IMR-90 (cell line): Measurements from ENCODE around the gene PRKAG3. TPM values are rescaled to one million over a fixed set of nuclear protein-coding genes. Genes with fewer than 3 reads are reported as not detected.

ENCODE experiments used
- ATAC-seq: fragments of 200-7000 bp; cut with Tn5 transposase; 2 replicates; pipeline ENCODE4 v1.9.1; 2020; ENCODE audit warnings: low read depth, mild to moderate bottlenecking, moderate library complexity
- BruUV-seq: library from RNA; stranded (reverse); fragments of 400-500 nt; replicated peaks from 2 replicates; lab custom pipeline; 2021; lab: Mats Ljungman, UMichigan
- CTCF ChIA-PET: fragments of 300-600 bp; formaldehyde crosslinking; extraction: SDS; loops from one replicate; lab custom pipeline; 2021; ENCODE audit warnings: antibody characterized with exemption; lab: Yijun Ruan, JAX
- POLR2A ChIA-PET: fragments of 300-600 bp; sonication (Branson Sonifier 250); formaldehyde crosslinking; loops from one replicate; lab custom pipeline; 2022; ENCODE audit warnings: antibody characterized with exemption; ENCODE audit not compliant: unreplicated experiment; lab: Charles Lee
- DNase-seq: peaks from one replicate; pipeline ENCODE4 v3.0.0; 2013
- H2AFZ ChIP-seq: replicated peaks from 2 replicates; pipeline ENCODE3; 2013; ENCODE audit warnings: low read length, mild to moderate bottlenecking; ENCODE audit not compliant: poor library complexity
- H2AK5ac ChIP-seq: 2 replicates; pipeline ENCODE4 v1.6.1; 2013; ENCODE audit warnings: low read depth, low read length, inconsistent platforms
- H2AK9ac ChIP-seq: replicated peaks from 2 replicates; pipeline ENCODE3; 2013; ENCODE audit warnings: mild to moderate bottlenecking, low read depth, low read length, moderate library complexity; ENCODE audit not compliant: poor library complexity
- H2BK120ac ChIP-seq: 2 replicates; pipeline ENCODE4 v1.6.1; 2013; ENCODE audit warnings: low read depth, low read length, inconsistent platforms
- H2BK15ac ChIP-seq: 3 replicates; pipeline ENCODE4 v1.6.1; 2013; ENCODE audit warnings: low read depth, low read length, inconsistent platforms
- H2BK20ac ChIP-seq: 2 replicates; pipeline ENCODE4 v1.6.1; 2013; ENCODE audit warnings: low read depth, mild to moderate bottlenecking, inconsistent platforms, low read length, moderate library complexity
- H2BK5ac ChIP-seq: 2 replicates; pipeline ENCODE4 v1.6.1; 2013; ENCODE audit warnings: mild to moderate bottlenecking, low read depth, low read length, inconsistent platforms; ENCODE audit not compliant: poor library complexity, severe bottlenecking
- H3K14ac ChIP-seq: replicated peaks from 2 replicates; pipeline ENCODE4 v1.6.1; 2013; ENCODE audit warnings: low read depth, low read length, inconsistent platforms
- H3K18ac ChIP-seq: 2 replicates; pipeline ENCODE4 v1.6.1; 2013; ENCODE audit warnings: low read depth, low read length, control low read depth
- H3K23ac ChIP-seq: 2 replicates; pipeline ENCODE4 v1.6.1; 2013; ENCODE audit warnings: low read depth, low read length, inconsistent platforms
- H3K27ac ChIP-seq: 2 replicates; pipeline ENCODE4 v1.5.1; 2013; ENCODE audit warnings: mild to moderate bottlenecking, control low read depth, low read length; ENCODE audit not compliant: insufficient read depth
- H3K27me3 ChIP-seq: 2 replicates; pipeline ENCODE4 v1.6.1; 2013; ENCODE audit warnings: low read length; ENCODE audit not compliant: control insufficient read depth, insufficient read depth
- H3K36me3 ChIP-seq: 2 replicates; pipeline ENCODE4 v1.6.1; 2013; ENCODE audit warnings: low read length, mixed read lengths; ENCODE audit not compliant: control insufficient read depth, insufficient read depth
- H3K4ac ChIP-seq: 2 replicates; pipeline ENCODE4 v1.6.1; 2013; ENCODE audit warnings: low read depth, low read length, inconsistent platforms
- H3K4me1 ChIP-seq: 2 replicates; pipeline ENCODE4 v1.6.1; 2013; ENCODE audit warnings: low read length, mixed read lengths; ENCODE audit not compliant: control insufficient read depth, insufficient read depth
- H3K4me2 ChIP-seq: 2 replicates; pipeline ENCODE4 v1.6.1; 2013; ENCODE audit warnings: low read depth, mild to moderate bottlenecking, control low read depth, low read length, moderate library complexity
- H3K4me3 ChIP-seq: 2 replicates; pipeline ENCODE4 v1.5.1; 2013; ENCODE audit warnings: low read depth, mild to moderate bottlenecking, control low read depth, low read length, moderate library complexity; ENCODE audit not compliant: insufficient read depth
- H3K56ac ChIP-seq: 2 replicates; pipeline ENCODE4 v1.6.1; 2013; ENCODE audit warnings: low read length, inconsistent platforms; ENCODE audit not compliant: insufficient read depth; ENCODE audit errors: extremely low read depth
- H3K79me1 ChIP-seq, 2 experiments: 2 replicates each; pipeline ENCODE4 v1.6.1; 2013; ENCODE audit warnings: low read length in 2 of 2, inconsistent platforms in 1 of 2, low read depth in 1 of 2
- H3K9ac ChIP-seq: 2 replicates; pipeline ENCODE4 v1.6.1; 2013; ENCODE audit warnings: low read depth, low read length, control low read depth
- H3K9me1 ChIP-seq: 2 replicates; pipeline ENCODE4 v1.6.1; 2013; ENCODE audit warnings: low read length, inconsistent platforms; ENCODE audit not compliant: insufficient read depth
- H3K9me3 ChIP-seq: 2 replicates; pipeline ENCODE4 v1.6.1; 2013; ENCODE audit warnings: low read length; ENCODE audit not compliant: control insufficient read depth, insufficient read depth
- H4K20me1 ChIP-seq: 2 replicates; pipeline ENCODE4 v1.6.1; 2013; ENCODE audit warnings: low read length, inconsistent platforms; ENCODE audit not compliant: insufficient read depth
- H4K5ac ChIP-seq: 2 replicates; pipeline ENCODE4 v1.6.1; 2013; ENCODE audit warnings: mild to moderate bottlenecking, low read depth, low read length, control low read depth
- H4K8ac ChIP-seq, 2 experiments: 2 replicates each; pipeline ENCODE4 v1.6.1; 2013; ENCODE audit warnings: low read depth in 2 of 2, low read length in 2 of 2, control low read depth in 1 of 2, inconsistent platforms in 1 of 2
- H4K91ac ChIP-seq: 2 replicates; pipeline ENCODE4 v1.6.1; 2013; ENCODE audit warnings: low read depth, low read length, inconsistent platforms; ENCODE audit not compliant: insufficient read depth
- RAD21 ChIP-seq: IDR thresholded peaks from 2 replicates; pipeline ENCODE4 v1.6.1; 2012; ENCODE audit warnings: low read length, improper control_type of control experiment
- WGBS, 2 experiments: methylation state at CpG; one replicate each; pipeline versions ENCODE4 v1.1.5 to v1.1.7; 2013; ENCODE audit warnings: missing lambda C conversion rate in 2 of 2; ENCODE audit not compliant: insufficient read length in 1 of 2; ENCODE audit errors: extremely low coverage in 2 of 2; 5-methylcytosine and 5-hydroxymethylcytosine counted together
- dilution Hi-C: fragments of 300-500 bp; cut with HindIII; formaldehyde crosslinking; loops from one replicate; pipeline ENCODE4 v1.14.3; 2018; ENCODE audit warnings: low sequenced_read_pairs; ENCODE audit not compliant: unreplicated experiment
- in situ Hi-C: fragments of 300-500 bp; cut with MboI; formaldehyde crosslinking; loops from 3 replicates; pipeline ENCODE4 v1.14.3; 2019; ENCODE audit warnings: low sequenced_read_pairs, inconsistent platforms, mixed read lengths
- intact Hi-C: fragments of 100-400 bp; cut with micrococcal nuclease; formaldehyde crosslinking; loops from 2 replicates; pipeline ENCODE4 v1.10.0; 2022
- polyA plus RNA-seq, 3 experiments: library from polyadenylated mRNA; depleted of rRNA; stranded (reverse); fragments of >200 nt; gene quantifications; 2 replicates each; pipeline ENCODE4 v1.2.3, GENCODE V29; 2012; ENCODE audit warnings: low replicate concordance in 1 of 3
- total RNA-seq: library from RNA; depleted of rRNA; stranded (reverse); fragments of >200 nt; gene quantifications from 2 replicates; pipeline ENCODE4 v1.2.3, GENCODE V29; 2012

PRKAG3 gene
- total and polyA plus RNA-seq, 2 of the 4 experiments (the other 2 are of a cell fraction) = not detected

GRCh38 chr2:218879776-218880101 is 48.1 kb upstream of the PRKAG3 start:
- H3K4me2 ChIP-seq = no peak overlapping the region

More at GRCh38 chr2:218879776-218880101, 48.1 kb upstream of the PRKAG3 start:
- Histone ChIP-seq H2AK9ac (no peak overlapping the region), H4K91ac (no peak overlapping the region), H2AK5ac (no peak overlapping the region), H2BK15ac (no peak overlapping the region), H4K20me1 (no peaks in the 10 kb centered on the region; the same call in 1 of the 2 replicates), H3K27ac (no peak overlapping the region), H3K9me1 (no peaks in the 10 kb centered on the region; the same call in 1 of the 2 replicates), H3K14ac (no peak overlapping the region), H3K23ac (no peak overlapping the region), H4K5ac (no peak overlapping the region), H3K79me1 (no peaks in the 10 kb centered on the region), H3K4ac (no peak overlapping the region), H4K8ac (no peak overlapping the region), H3K56ac (no peak overlapping the region), H2BK5ac (no peak overlapping the region), H2BK20ac (no peak overlapping the region), H2AFZ (peak overlapping the region; percentile 32), H3K18ac (no peak overlapping the region), H3K4me1 (no peaks in the 10 kb centered on the region), H2BK120ac (no peak overlapping the region), H3K9ac (no peak overlapping the region), H3K4me3 (no peak overlapping the region), H3K36me3 (no peaks in the 10 kb centered on the region), H3K9me3 (peaks cover 1% of the 10 kb centered on the region; the same call in 1 of the 2 replicates), H3K27me3 (peaks cover 88% of the 10 kb centered on the region)
- CTCF ChIA-PET = interaction anchor here (1.5 kb wide), 1 partner anchor 18 kb away, joined by 5 read pairs; no protein-coding TSS in a partner anchor
- in situ Hi-C loops = no loop called here
- TF ChIP-seq RAD21 = no peak
- no TSS peak for BruUV-seq
- no peak for DNase-seq
- dilution Hi-C loops = no loop called here
- intact Hi-C loops = no loop called here
- 25% methylated on average over 5 of the region's 11 CpGs; no CpG with 5 or more reads in 1 of the 2 experiments for WGBS, 2 experiments
- ATAC-seq = no peak
- POLR2A ChIA-PET = no interaction called here
